GM10847 (cell line): ENCODE data around the gene CCM2L.

Source experiments
- POLR2A ChIP-seq: IDR thresholded peaks from 2 replicates; pipeline ENCODE4 v1.6.1; 2011; ENCODE audit not compliant: insufficient read length; ENCODE audit errors: extremely low read depth

CCM2L gene

GRCh38 chr20:32080783-32081182, 70.5 kb downstream of the CCM2L start:
- no peak for TF ChIP-seq POLR2A
